Medulla oblongata (tissue), 1 donor: ENCODE data around the gene KRT33A.

Source experiments
- DNase-seq: peaks from one replicate; pipeline ENCODE4 v3.0.0-alpha.2; 2015; ENCODE audit errors: extremely low spot score

The KRT33A gene

DNA sequence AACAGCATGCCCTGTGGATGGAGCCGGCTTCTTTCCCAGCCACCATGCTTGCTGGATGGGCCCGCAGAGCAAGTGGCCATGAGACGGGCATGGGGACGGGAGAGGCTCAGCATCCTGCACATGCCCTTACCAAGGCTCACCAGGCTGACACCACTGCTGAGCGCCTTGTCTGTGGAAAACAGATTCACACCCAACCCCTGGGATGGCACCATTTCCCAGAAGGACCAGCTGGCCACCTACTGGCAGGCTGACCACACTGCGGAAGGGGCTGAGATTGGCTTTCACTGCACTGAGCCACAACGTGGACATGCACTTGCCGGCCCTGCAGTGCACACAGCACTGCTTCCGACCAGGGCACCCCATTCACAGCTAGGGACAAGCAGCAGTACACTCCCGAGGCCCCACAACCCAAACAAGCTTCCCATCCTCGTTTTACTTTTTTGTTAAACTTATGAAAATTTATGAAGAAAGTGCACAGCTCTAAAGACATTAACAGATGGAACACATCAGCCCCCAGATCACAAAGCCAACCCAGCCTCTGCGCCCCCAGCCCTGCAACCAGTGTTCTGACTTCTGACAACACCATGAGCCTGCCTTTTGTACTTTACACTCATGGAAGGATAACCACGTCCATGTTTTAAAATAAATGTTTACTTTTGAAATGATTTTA, 21.2 kb downstream of the KRT33A start:
- DNase-seq = peak; percentile 35

- DNase-seq = no peak
These were observed 22.4 kb downstream of the KRT33A start for GRCh38 chr17:41328207-41328606.

GRCh38 chr17:41327411-41328120, 23.1 kb downstream of the KRT33A start:
- DNase-seq = no peak

- DNase-seq = no peak
These were observed 24.2 kb downstream of the KRT33A start for GRCh38 chr17:41326173-41327145.

DNA sequence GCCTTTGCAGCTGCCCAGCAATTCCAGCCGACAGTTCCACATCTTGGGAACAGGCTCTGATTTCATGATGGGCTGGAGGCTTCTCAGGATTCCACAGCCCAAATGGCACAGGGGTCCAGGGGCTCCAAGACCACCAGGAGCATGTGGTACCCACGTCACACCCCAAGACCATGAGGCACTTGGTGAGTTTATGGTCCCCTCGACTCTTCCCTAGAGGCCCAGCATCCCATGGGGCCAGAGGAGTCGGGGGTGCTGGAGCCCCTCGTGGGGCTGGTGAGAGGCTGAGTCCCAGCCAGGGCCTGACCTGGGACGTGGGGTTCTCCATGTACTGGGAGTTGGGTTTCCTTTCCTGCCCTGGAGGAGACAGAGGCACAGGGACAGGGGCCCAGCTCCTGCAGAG, 25.0 kb downstream of the KRT33A start:
- no peak for DNase-seq

- DNase-seq = no peak
These were observed 25.5 kb downstream of the KRT33A start for GRCh38 chr17:41325126-41325525.

DNA sequence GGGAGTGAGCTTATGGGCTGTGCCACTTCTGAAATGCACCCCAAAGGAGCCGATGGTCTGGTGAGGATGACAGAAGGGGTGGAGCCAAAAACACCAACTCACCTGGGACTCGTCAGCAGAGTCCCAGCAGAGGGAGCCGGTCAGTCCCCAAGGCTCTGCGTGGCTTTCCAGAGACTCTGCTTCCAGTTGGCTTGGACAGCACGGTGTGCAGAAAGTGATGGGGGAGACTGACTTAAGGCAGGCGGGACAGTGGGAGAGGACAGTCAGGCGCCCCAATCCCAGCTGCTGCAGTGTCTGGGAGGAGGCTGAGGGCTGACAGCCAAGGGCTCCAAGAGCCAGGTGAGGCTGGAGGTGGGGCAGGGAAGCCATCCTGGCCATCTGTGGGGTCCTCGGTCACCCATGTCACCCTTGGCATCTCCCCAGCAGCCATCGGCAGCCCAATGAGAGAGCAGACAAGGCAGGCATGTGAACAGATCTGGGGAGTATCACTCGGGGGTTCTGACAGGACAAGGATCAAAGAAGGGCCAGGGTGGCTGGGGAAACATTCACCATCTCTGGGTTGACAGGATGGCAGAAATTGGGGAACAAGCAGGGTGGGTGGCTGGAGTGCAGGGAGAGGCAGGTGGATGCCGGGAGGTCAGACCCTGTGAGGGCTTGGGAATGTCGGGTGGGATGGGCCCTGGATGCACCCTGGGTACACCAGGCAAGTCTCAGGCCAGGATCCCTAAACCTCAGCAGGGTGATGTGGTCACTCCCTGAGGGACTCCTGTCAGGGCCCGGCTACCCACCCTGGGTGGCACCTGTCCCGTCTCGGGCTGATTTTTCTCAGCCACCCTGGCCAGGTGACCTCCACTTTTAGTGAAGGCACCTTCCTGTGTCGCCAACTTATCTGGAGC, 26.2 kb downstream of the KRT33A start:
- no peak for DNase-seq

DNA sequence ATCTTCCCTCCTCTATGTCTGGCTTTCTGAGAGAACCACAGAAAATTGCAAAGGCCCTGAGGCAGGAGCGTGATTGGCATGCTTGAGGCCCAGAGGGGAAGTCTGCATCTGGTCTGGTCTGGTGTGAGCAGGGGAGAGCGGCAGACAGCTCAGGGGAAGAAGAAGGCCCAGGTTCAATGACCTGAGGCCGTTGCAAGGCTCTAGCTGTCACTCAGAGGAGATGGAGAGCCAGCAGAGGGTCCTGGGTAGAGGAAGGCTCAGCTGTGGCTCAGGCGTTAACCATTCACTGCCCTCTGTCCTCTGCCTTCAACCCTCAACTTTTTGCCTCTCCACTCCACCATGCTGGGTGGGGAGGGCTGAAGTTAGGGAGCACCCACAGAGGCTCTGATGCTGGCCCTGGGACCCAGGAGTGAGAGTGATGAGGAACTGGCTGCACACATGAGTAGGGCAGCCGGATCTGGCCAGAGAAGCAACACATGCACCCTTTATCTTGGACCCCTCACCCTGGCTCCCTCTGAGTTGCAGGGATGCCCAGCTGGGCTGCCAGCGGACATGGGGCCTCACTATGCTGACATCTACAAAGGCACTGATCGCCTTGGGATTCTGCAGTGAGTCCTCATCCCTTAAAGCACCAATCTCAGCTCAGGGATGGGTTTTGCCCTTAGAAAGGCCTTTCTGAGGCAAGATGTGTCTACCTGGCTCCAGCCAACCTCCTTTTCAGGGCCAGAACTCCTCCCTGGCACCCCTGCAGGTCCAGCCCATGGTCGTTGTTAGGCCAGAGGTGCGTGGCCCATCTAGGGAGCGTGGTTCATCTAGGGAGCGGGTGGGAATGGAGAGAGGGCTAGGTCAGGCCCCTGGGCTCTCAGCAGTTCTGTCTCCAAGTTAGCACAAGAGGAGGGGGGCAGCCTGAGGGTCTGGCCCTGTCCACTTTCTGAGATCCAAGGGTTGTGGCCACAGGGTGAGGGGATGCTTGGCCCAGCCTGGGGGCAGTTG, 27.4 kb downstream of the KRT33A start:
- DNase-seq = no peak

- peak; percentile 47 for DNase-seq
These were observed 28.3 kb downstream of the KRT33A start for GRCh38 chr17:41322094-41322902.

DNA sequence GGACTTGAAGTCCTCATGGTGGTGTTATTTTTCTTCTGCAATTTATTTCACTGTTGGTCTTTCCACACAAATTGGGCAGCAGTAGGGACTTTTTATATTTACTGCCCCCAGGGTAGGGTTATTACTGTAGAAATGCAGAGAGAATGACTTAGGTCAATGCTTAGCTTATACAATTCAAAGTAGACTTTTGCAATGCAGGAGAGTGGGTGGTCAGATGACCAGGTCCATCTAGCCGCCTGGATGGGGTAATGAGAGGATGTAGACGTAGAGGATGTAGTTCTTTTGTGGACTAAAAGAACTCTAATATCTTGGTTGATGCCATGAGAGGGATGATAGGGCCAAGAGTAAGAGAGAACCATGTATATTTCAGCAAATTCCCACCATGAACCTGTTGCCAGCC, 32.4 kb downstream of the KRT33A start:
- no peak for DNase-seq

DNA sequence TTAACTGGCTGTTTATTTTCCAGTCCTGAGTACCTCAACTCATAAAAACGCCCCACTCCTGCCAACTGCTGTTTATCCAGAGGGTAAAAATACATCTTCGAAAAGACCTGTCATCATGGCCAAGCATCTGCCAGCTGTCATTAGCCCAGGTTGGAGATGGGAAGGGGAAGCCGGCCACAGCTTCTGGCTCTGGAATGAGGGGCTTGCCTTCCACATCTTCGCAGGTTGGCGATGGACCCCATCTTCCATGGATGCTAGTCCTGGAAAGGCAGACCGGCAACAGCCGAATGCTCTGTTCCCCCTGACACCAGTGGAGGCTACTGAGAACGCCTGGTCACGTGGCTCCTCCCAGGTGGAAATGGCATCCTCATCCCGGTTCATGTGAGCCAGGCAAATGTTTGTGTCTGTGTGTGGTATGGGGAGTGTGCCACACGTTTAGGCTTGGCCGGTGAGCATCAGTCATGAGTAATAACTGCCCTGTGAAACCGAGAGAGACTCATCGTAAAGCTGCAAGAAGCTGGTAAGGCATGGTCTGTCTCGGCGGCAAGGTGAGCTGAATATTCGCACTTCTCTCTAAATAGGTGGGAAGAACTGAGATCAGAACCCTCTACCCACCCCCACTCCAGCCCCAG, 34.7 kb downstream of the KRT33A start:
- no peak for DNase-seq

GRCh38 chr17:41315204-41315794, 35.3 kb downstream of the KRT33A start, which contains the start of gene KRTAP17-1:
KRTAP17-1 (minus strand) TSS chr17:41315710; CDS start chr17:41315650, 60 bp downstream.
- DNase-seq = no peak

GRCh38 chr17:41311111-41311510, 39.5 kb downstream of the KRT33A start:
- DNase-seq = no peak

GRCh38 chr17:41308918-41309359, 41.7 kb downstream of the KRT33A start, which contains the start of gene KRTAP16-1:
KRTAP16-1 (minus strand) TSS chr17:41309309; CDS start chr17:41309253, 56 bp downstream.
- no peak for DNase-seq

- DNase-seq = peak; percentile 24
These were observed 42.2 kb downstream of the KRT33A start for GRCh38 chr17:41308251-41308917.

DNA sequence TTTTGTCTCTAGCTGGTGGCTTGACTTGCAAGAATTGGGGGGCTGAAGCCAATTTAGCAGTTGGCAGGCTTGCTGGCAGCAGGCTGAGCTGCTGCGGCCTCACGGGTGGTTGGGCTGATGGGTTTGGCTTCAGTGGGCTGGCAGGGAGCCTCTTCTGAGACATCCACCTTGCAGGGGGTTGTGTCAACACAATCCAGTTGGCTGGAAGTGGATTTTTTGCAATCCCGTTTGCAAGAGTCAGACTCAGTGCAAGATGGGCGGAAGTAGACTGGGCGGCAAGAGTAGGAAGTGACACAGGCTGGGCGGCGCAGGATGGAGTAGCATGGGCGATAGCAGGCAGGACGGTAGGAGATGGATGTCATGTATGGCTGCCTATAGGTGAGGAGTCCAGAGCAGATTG, 43.0 kb downstream of the KRT33A start:
- peak; percentile 2 for DNase-seq

GRCh38 chr17:41304091-41304490, 46.5 kb downstream of the KRT33A start:
- DNase-seq = no peak
